SK-N-SH (cell line): ENCODE measurements around the gene ZIC1. TPM values are rescaled to one million over a fixed set of nuclear protein-coding genes. Genes with fewer than 3 reads are reported as not detected.

ENCODE experiments used
- CTCF ChIA-PET: fragments of 300-600, 350-600 bp; formaldehyde crosslinking; extraction: SDS; loops from one replicate; lab custom pipeline; 2021; lab: Yijun Ruan, JAX
- POLR2A ChIA-PET: fragments of 350-600 bp; sonication (Branson Sonifier 250); formaldehyde crosslinking; extraction: SDS; loops from one replicate; lab custom pipeline; 2020; ENCODE audit warnings: antibody characterized with exemption, inconsistent platforms; lab: Yijun Ruan, JAX
- DNase-seq: peaks from one replicate; pipeline ENCODE4 v3.0.0; 2012
- H2AFZ ChIP-seq: fragments of 200-600 bp; sonication (generic); 2 replicates; pipeline ENCODE4 v1.8.1; 2016; ENCODE audit warnings: antibody characterized with exemption, mild to moderate bottlenecking, low read depth
- H3F3A ChIP-seq: fragments of 200-600 bp; sonication (generic); replicated peaks from 2 replicates; pipeline ENCODE3; 2016; ENCODE audit warnings: antibody characterized with exemption, mild to moderate bottlenecking; ENCODE audit not compliant: insufficient read depth
- H3K27ac ChIP-seq, 2 experiments: fragments of 200-500 bp in 1 of 2; fragments of 200-600 bp in 1 of 2; sonication (Bioruptor generic) in 1 of 2; sonication (generic), shearing (Covaris generic) in 1 of 2; 2 replicates each; pipeline versions ENCODE4 v1.5.1 to v1.6.1; 2014 to 2016; ENCODE audit warnings: low read depth in 2 of 2, inconsistent platforms in 1 of 2, low read length in 1 of 2, mild to moderate bottlenecking in 1 of 2, mixed read lengths in 1 of 2
- H3K27me3 ChIP-seq: fragments of 200-600 bp; sonication (generic), shearing (Covaris generic); 2 replicates; pipeline ENCODE4 v1.6.1; 2016; ENCODE audit warnings: mixed run types; ENCODE audit not compliant: insufficient read depth
- H3K36me3 ChIP-seq, 2 experiments: fragments of 200-500 bp in 1 of 2; fragments of 200-600 bp in 1 of 2; sonication (Bioruptor generic) in 1 of 2; sonication (generic) in 1 of 2; replicated peaks in 1 of 2; 2 replicates each; pipeline versions ENCODE3 to v1.5.1; 2014 to 2016; ENCODE audit warnings: low read length in 1 of 2, mild to moderate bottlenecking in 1 of 2; ENCODE audit not compliant: insufficient read depth in 2 of 2, control insufficient read depth in 1 of 2
- H3K4me1 ChIP-seq, 2 experiments: fragments of 200-500 bp in 1 of 2; fragments of 200-600 bp in 1 of 2; sonication (Bioruptor generic) in 1 of 2; sonication (generic), shearing (Covaris generic) in 1 of 2; 2 replicates each; pipeline versions ENCODE4 v1.5.1 to v1.6.1; 2014 to 2016; ENCODE audit warnings: low read depth in 1 of 2, low read length in 1 of 2, mixed run types in 1 of 2; ENCODE audit not compliant: insufficient read depth in 2 of 2, control insufficient read depth in 1 of 2
- H3K4me2 ChIP-seq: fragments of 200-600 bp; sonication (generic), shearing (Covaris generic); 2 replicates; pipeline ENCODE4 v1.6.1; 2017; ENCODE audit warnings: mixed run types
- H3K4me3 ChIP-seq, 2 experiments: fragments of 200-500 bp in 1 of 2; fragments of 200-600 bp in 1 of 2; sonication (Bioruptor generic) in 1 of 2; sonication (generic), shearing (Covaris generic) in 1 of 2; 2 replicates each; pipeline versions ENCODE4 v1.5.1 to v1.8.1; 2014 to 2016; ENCODE audit warnings: low read depth in 2 of 2, inconsistent platforms in 1 of 2, low read length in 1 of 2, mild to moderate bottlenecking in 1 of 2, mixed read lengths in 1 of 2, moderate library complexity in 1 of 2
- H3K79me2 ChIP-seq: fragments of 200-600 bp; sonication (generic); 2 replicates; pipeline ENCODE4 v1.8.1; 2017; ENCODE audit warnings: mild to moderate bottlenecking; ENCODE audit not compliant: insufficient read depth
- H3K9ac ChIP-seq: fragments of 200-600 bp; sonication (generic); 2 replicates; pipeline ENCODE4 v1.6.1; 2017; ENCODE audit warnings: mixed run types
- H3K9me2 ChIP-seq: fragments of 200-600 bp; sonication (generic); 2 replicates; pipeline ENCODE4 v1.6.1; 2017; ENCODE audit warnings: mixed run types
- H3K9me3 ChIP-seq: fragments of 200-600 bp; sonication (generic); 2 replicates; pipeline ENCODE4 v1.6.1; 2017; ENCODE audit warnings: mixed run types, mild to moderate bottlenecking, moderate library complexity
- H4K20me1 ChIP-seq: fragments of 200-600 bp; sonication (generic); 2 replicates; pipeline ENCODE4 v1.6.1; 2017; ENCODE audit warnings: mild to moderate bottlenecking, mixed run types; ENCODE audit not compliant: insufficient read depth
- CHD2 ChIP-seq: fragments of 150-350 bp; IDR thresholded peaks from 2 replicates; pipeline ENCODE4 v1.6.1; 2018; ENCODE audit warnings: low read length; ENCODE audit not compliant: partially characterized antibody
- ELF1 ChIP-seq: IDR thresholded peaks from 2 replicates; pipeline ENCODE4 v1.4.0; 2012
- NRF1 ChIP-seq: IDR thresholded peaks from 2 replicates; pipeline ENCODE4 v1.6.1; 2012; ENCODE audit warnings: low read depth, mild to moderate bottlenecking, low read length
- RAD21 ChIP-seq: IDR thresholded peaks from 2 replicates; pipeline ENCODE4 v1.6.1; 2012; ENCODE audit warnings: mild to moderate bottlenecking, low read length
- RCOR1 ChIP-seq: fragments of 150-350 bp; IDR thresholded peaks from 2 replicates; pipeline ENCODE4 v1.6.1; 2017; ENCODE audit warnings: antibody characterized with exemption, low read length
- RXRA ChIP-seq: IDR thresholded peaks from 2 replicates; pipeline ENCODE4 v1.4.0; 2012; ENCODE audit warnings: low read depth, mild to moderate bottlenecking, borderline replicate concordance
- SIN3A ChIP-seq: IDR thresholded peaks from 2 replicates; pipeline ENCODE4 v1.6.1; 2012; ENCODE audit warnings: low read depth, mild to moderate bottlenecking, low read length, moderate library complexity, borderline replicate concordance
- SMC3 ChIP-seq: IDR thresholded peaks from 2 replicates; pipeline ENCODE4 v1.6.1; 2012; ENCODE audit warnings: low read depth, low read length, improper control_type of control experiment
- TCF12 ChIP-seq: IDR thresholded peaks from 2 replicates; pipeline ENCODE4 v1.4.0; 2012
- YY1 ChIP-seq: IDR thresholded peaks from 2 replicates; pipeline ENCODE4 v1.4.0; 2012; ENCODE audit warnings: low read depth, mild to moderate bottlenecking
- WGBS: methylation state at CpG from one replicate; pipeline ENCODE4 v1.1.6; 2017; ENCODE audit warnings: low lambda C conversion rate; 5-methylcytosine and 5-hydroxymethylcytosine counted together
- polyA plus RNA-seq, 3 experiments: library from polyadenylated mRNA; depleted of rRNA; stranded (reverse); fragments of >200 nt; gene quantifications; 2 replicates each; pipeline ENCODE4 v1.2.3, GENCODE V29; 2012
- TF ChIP-seq, protein P1 (sequence below): IDR thresholded peaks from 2 replicates; pipeline ENCODE4 v1.6.1; 2012; ENCODE audit warnings: mild to moderate bottlenecking, low read depth, low read length, moderate library complexity
- TF ChIP-seq, protein P2 (sequence below): IDR thresholded peaks from 2 replicates; pipeline ENCODE4 v1.4.0; 2012; ENCODE audit warnings: low read depth, borderline replicate concordance
- TF ChIP-seq, protein P3 (sequence below): fragments of 150-350 bp; IDR thresholded peaks from 2 replicates; pipeline ENCODE4 v1.6.1; 2016; ENCODE audit warnings: mild to moderate bottlenecking, low read depth, low read length

ZIC1 gene
- polyA plus RNA-seq, 1 of the 3 experiments (the other 2 are of a cell fraction), result 16.7 TPM

DNA sequence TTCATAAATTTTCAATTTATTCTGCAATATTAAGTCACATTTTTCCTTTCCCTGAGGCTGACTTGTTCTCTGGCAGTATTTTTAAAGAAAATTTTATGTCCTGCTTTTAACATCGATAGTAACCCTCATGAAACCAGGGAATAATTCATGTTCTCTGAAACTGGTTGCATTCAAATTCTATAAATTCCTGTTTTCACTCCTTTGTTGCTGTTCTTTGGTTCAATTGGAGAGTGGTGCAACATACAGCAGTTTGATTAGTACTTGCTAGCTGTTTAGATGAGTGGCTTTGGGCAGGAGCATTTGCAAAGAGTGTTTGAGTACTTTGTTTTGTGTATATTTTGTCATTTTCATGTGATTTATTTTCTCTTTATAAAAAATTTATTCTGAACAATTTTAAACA, 19.2 kb downstream of the ZIC1 start:
- no peaks in the 10 kb centered on the region for H3K9me3 ChIP-seq
- H3K4me2 ChIP-seq, result no peak overlapping the region
- TF ChIP-seq RCOR1 (no peak), NRF1 (no peak), TCF12 (no peak), CHD2 (no peak), RAD21 (no peak), ELF1 (no peak), RXRA (no peak)
- TF ChIP-seq, protein P1, sequence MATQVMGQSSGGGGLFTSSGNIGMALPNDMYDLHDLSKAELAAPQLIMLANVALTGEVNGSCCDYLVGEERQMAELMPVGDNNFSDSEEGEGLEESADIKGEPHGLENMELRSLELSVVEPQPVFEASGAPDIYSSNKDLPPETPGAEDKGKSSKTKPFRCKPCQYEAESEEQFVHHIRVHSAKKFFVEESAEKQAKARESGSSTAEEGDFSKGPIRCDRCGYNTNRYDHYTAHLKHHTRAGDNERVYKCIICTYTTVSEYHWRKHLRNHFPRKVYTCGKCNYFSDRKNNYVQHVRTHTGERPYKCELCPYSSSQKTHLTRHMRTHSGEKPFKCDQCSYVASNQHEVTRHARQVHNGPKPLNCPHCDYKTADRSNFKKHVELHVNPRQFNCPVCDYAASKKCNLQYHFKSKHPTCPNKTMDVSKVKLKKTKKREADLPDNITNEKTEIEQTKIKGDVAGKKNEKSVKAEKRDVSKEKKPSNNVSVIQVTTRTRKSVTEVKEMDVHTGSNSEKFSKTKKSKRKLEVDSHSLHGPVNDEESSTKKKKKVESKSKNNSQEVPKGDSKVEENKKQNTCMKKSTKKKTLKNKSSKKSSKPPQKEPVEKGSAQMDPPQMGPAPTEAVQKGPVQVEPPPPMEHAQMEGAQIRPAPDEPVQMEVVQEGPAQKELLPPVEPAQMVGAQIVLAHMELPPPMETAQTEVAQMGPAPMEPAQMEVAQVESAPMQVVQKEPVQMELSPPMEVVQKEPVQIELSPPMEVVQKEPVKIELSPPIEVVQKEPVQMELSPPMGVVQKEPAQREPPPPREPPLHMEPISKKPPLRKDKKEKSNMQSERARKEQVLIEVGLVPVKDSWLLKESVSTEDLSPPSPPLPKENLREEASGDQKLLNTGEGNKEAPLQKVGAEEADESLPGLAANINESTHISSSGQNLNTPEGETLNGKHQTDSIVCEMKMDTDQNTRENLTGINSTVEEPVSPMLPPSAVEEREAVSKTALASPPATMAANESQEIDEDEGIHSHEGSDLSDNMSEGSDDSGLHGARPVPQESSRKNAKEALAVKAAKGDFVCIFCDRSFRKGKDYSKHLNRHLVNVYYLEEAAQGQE, result no peak
- TF ChIP-seq, protein P2, sequence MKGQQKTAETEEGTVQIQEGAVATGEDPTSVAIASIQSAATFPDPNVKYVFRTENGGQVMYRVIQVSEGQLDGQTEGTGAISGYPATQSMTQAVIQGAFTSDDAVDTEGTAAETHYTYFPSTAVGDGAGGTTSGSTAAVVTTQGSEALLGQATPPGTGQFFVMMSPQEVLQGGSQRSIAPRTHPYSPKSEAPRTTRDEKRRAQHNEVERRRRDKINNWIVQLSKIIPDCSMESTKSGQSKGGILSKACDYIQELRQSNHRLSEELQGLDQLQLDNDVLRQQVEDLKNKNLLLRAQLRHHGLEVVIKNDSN, result no peak
- no peaks in the 10 kb centered on the region for H4K20me1 ChIP-seq
- no peaks in the 10 kb centered on the region for H3K79me2 ChIP-seq
- H3K36me3 ChIP-seq, result no peaks in the 10 kb centered on the region
- H3K27me3 ChIP-seq, result peaks cover 14% of the 10 kb centered on the region; the same call in 1 of the 2 replicates
- POLR2A ChIA-PET, result no interaction called here
- H3K4me1 ChIP-seq, result no peaks in the 10 kb centered on the region
- H3F3A ChIP-seq, result no peaks in the 10 kb centered on the region
- WGBS, result 43% methylated on average over 1 of the region's 1 CpG
- no peak overlapping the region for H3K4me3 ChIP-seq
- no peak overlapping the region for H3K27ac ChIP-seq
- no peak for DNase-seq
- H3K9ac ChIP-seq, result no peak overlapping the region
- no peak overlapping the region for H2AFZ ChIP-seq
- H3K9me2 ChIP-seq, result no peaks in the 10 kb centered on the region
- CTCF ChIA-PET, result interaction anchor here (0.7 kb wide), 1 partner anchor 1119 kb away, joined by 3 read pairs; no protein-coding TSS in a partner anchor

DNA sequence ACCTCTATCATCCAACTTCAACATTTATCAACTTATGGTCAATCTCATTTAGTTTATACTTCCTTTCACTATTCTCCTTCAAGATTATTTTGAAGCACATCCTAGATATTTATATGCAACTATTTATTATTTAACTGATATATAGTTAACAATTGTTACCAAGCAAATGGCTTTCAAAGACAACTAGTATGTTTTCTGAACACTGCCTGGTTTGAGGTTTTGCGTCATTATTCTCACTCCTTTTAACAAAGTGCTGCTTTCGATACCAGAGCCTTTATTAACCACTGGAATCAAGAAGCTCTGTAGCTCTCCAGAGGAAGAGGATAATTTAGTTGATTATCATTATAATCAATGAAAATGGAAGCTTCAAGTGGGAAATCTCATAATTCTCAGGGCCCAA, 19.6 kb downstream of the ZIC1 start:
- Histone ChIP-seq H3K4me2 (no peak overlapping the region), H4K20me1 (no peaks in the 10 kb centered on the region), H3K27ac (no peak overlapping the region), H2AFZ (no peak overlapping the region), H3K79me2 (no peaks in the 10 kb centered on the region), H3K9ac (no peak overlapping the region), H3K36me3 (no peaks in the 10 kb centered on the region), H3K4me1 (no peaks in the 10 kb centered on the region), H3K27me3 (peaks cover 11% of the 10 kb centered on the region; the same call in 1 of the 2 replicates), H3F3A (no peaks in the 10 kb centered on the region), H3K9me2 (no peaks in the 10 kb centered on the region), H3K4me3 (no peak overlapping the region), H3K9me3 (no peaks in the 10 kb centered on the region)
- POLR2A ChIA-PET, result no interaction called here
- TF ChIP-seq RAD21 (no peak), RCOR1 (no peak), SIN3A (no peak), SMC3 (no peak), YY1 (no peak), ELF1 (no peak)
- TF ChIP-seq, protein P2, result no peak
- TF ChIP-seq, protein P3, sequence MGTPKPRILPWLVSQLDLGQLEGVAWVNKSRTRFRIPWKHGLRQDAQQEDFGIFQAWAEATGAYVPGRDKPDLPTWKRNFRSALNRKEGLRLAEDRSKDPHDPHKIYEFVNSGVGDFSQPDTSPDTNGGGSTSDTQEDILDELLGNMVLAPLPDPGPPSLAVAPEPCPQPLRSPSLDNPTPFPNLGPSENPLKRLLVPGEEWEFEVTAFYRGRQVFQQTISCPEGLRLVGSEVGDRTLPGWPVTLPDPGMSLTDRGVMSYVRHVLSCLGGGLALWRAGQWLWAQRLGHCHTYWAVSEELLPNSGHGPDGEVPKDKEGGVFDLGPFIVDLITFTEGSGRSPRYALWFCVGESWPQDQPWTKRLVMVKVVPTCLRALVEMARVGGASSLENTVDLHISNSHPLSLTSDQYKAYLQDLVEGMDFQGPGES, result no peak
- 58% methylated on average over 2 of the region's 2 CpGs for WGBS
- CTCF ChIA-PET, result interaction anchor here (0.6 kb wide), 1 partner anchor 649 kb away, joined by 3 read pairs; no protein-coding TSS in a partner anchor
- DNase-seq, result no peak
